Measurements from ENCODE around the gene C7orf25. TPM values are rescaled to one million over a fixed set of nuclear protein-coding genes. Genes with fewer than 3 reads are reported as not detected.

C7orf25 gene
- 4.2 TPM for total RNA-seq
- long read RNA-seq, transcript C7orf25-201 (2 exons, 2,451 nt) = major isoform, 8 of 9 reads
- long read RNA-seq, partial matches to known transcripts = 0 of 9 reads
- long read RNA-seq, other reads (novel, unspliced or antisense) = 0 of 9 reads

DNA sequence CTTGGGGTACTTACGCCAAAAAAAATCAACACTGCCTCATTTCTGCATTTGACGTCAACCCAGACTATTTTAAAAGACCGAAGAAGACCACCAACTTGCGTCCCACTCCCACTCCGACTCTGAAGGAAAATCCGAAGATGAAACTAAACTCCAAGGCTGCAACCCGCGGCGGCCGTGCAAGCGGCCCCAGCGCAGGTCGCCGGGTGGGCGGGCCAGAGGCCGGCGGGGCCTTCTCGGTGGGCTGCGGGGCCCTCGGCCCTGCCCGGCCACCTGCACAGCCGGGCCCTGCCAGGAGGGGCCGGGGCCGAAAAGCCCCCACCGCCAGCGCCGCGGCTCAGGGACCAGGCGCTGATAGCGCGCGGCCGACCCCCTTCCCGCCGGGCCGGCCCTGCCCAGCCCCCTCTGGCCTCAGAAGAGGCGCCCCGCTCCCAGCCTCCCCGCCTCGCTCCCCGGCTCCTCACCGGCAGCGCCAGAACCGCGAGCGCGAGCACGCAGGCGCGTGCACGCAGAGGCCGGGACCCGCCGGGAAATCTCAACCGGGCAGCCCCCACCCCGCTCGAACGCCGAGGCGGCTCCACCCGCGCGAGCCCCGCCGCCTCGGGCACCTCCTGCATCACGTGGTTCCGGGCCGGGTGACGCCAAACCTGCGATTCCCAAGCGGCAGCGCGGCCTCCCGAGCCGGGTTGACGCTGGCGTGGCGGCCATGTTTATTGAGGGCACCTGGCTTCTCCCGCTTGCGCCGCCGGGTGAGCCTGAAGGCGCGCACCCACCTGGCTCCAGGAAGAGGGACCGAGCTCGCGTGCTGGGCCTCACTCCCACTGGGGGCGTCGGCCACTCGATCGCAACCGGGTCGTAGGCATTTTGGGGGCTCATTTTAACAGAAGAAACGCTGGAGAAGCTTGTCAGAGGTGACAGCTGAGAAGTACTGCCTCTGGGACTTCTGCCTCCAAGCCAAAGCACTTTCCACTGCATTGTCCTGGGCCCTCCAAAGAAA is at the start of gene C7orf25:
C7orf25 (minus strand) TSS at position 617 of the 994 bp plus-strand sequence. CDS start 1,170 bp downstream, outside the sequence.
- intact Hi-C loops (cut with DNase I) = loop anchor here (2.0 kb wide), 1 partner anchor 21 kb away; the partner anchor contains the start of genes MRPL32 and PSMA2
- DNase-seq (ENCODE audit: missing footprints) = peak; percentile 98
- peak; percentile 99 for ATAC-seq

DNA sequence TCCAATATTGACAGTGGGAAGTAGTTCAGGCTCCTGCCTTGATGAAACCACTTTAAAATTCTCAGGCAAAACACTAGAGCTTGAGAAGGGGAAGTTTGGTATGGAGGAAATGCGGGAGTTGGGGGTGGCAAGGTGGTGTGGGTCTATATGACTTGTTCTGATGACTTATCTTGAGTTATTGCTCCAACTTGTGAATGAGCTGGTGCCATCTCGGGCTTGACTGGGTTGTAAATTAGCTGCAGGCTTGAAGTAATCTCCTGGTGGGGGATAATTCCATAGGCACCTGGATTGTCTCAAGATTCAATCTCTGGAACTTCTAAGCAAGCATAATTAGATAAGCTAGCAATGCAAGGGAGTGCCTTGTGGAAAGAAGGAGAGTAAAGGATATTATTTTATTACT is 49.3 kb upstream of the C7orf25 start:
- no peak for DNase-seq (ENCODE audit: missing footprints)
- intact Hi-C loops (cut with DNase I) = no loop called here
- ATAC-seq = no peak

DNA sequence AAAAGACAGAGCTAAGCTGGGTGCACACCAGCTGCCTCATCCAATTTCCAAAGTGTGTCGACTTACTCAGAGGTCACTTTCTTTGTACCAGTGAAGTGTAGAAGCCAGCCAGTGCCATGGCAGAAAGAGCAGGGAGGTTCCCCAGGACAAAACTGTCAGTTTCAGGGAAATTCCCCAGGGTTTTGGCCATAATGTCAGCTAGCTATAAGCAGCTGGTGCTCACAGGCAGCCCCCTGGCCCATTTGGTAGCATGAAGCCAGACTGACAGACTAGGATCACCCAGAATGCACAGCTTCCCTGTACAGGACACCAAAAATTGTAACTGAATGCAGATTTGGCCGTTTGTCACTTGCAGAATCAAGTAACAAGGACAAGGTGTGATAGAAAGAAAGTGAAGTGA is 48.9 kb upstream of the C7orf25 start:
- DNase-seq (ENCODE audit: missing footprints) (no peak), ATAC-seq (no peak)
- intact Hi-C loops (cut with DNase I) = no loop called here

DNA sequence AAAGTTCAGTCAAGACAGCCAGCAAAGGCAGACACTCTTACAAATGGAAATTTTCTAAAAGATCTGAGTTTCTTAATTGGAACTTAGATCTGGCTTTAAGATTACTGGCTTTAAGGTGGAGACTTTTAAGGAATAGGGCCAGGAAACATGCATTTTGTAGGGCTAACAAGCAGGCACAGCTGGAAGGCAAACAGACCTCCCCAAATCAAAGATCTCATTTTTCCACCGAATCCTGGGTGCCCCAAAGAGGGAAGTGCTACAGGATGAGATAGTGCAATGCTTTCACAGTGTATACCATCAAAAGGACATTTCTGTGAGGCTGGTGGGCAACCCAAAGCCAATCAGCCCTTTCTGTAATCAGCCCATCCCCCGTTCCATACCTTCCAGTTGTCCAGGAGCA is 47.7 kb upstream of the C7orf25 start:
- DNase-seq (ENCODE audit: missing footprints) (no peak), ATAC-seq (no peak)
- intact Hi-C loops (cut with DNase I) = no loop called here

DNA sequence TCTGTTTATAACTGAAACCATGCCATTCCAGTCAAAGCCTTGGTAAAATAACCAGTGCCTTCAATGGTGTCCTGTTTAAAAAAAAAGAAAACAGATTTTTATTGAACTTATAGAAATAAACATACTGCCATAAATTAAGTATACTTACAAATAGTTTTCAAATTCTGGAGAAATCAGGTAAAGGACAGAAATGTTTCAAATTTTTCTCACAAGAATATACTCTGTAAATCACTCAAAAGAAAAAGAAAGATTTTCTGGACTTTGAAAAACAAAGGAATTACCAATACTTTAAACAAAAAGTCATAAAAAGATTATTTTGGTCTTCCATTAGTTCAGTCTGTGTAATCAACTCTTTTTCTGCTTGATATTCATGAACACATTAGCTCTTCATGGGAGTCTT is 44.2 kb upstream of the C7orf25 start:
- no peak for DNase-seq (ENCODE audit: missing footprints)
- ATAC-seq = no peak
- intact Hi-C loops (cut with DNase I) = no loop called here

DNA sequence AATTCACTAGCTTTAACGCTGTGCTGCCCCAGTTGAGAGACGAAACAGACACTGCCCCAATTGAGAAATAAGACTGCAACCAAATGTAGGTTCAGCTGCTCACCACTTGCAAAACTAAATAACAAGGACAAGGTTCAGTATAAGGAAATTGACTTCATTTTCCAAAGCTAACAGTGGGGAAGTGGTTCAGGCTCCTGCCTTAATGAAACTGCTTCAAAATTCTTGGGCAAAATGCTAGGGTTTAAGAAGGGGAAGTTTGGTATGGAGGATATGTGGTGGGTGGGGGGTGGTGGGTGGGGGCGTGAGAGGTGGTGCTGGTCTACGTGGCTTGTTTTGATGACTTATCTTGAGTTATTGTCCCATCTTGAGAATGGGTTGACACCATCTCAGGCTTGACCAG is 42.1 kb upstream of the C7orf25 start:
- ATAC-seq = no peak
- intact Hi-C loops (cut with DNase I) = no loop called here
- DNase-seq (ENCODE audit: missing footprints) = no peak

DNA sequence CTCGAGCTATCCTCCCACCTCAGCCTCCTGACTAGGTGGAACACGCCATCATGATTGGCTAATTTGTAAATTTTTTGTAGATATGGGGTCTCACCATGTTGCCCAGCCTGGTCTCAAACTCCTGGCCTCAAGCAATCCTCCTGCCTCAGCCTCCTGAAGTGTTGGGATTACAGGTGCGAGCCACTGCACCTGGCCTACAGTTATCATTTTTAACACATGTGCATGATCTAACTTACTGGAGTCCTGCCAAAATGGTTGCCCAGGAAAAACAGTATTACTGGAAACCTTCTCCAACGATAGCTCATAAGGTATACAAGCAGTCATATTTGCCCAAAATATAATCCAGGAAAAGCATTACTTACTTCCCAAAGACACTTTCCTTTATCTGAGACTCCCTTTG is 40.5 kb upstream of the C7orf25 start:
- DNase-seq (ENCODE audit: missing footprints) = no peak
- no peak for ATAC-seq
- intact Hi-C loops (cut with DNase I) = no loop called here

DNA sequence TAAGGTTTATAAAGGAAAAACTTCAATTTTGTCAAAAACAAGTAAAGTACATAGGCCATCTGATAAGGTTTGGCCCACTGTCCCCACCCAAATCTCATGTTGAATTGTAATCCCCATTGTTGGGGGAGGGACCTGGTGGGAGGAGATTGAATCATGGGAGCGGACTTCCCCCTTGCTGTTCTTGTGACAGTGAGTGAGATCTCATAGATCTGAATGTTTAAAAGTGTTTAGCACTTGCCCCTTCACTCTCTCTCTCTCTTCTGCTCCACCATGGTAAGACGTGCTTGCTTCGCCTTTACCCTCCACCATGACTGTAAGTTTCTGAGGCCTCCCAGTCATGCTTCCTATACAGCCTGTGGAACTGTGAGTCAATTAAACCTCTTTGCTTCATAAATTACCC is 38.5 kb upstream of the C7orf25 start:
- no peak for ATAC-seq
- intact Hi-C loops (cut with DNase I) = no loop called here
- no peak for DNase-seq (ENCODE audit: missing footprints)

DNA sequence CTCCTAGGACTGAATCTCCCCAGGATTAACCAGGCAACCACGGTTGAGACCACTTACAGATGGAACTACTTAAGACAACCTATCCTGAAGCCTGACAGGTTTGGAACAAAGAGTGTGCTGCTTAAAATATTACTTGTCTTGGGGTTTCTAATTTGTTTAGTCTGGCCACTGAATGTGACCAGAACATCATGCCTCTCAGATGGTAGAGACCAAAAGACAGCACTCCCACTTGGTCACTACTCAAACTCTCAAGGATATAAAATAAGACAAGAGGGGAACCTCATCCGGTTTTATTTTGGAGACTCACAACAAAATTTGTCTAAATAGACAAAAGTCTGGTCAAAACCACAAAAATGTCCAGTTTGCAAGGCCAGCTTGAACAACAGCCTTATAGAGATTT is 35.7 kb upstream of the C7orf25 start:
- no peak for DNase-seq (ENCODE audit: missing footprints)
- intact Hi-C loops (cut with DNase I) = no loop called here
- ATAC-seq = no peak

DNA sequence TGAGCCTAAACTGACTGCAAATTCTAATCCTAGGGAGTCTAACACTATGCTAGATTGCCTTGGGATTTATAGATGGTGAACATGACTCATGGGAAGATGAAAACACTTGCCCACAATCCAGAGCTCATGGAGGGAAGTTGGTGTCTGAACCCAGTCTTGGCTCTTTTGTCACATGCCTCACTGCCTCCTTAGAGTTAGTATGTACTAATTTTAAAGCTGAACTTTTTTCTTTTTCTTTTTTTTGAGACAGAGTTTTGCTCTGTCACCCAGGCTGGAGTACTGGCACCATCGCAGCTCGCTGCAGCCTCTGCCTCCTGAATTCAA is 34.7 kb upstream of the C7orf25 start:
- DNase-seq (ENCODE audit: missing footprints) (no peak), ATAC-seq (no peak)
- intact Hi-C loops (cut with DNase I) = no loop called here

DNA sequence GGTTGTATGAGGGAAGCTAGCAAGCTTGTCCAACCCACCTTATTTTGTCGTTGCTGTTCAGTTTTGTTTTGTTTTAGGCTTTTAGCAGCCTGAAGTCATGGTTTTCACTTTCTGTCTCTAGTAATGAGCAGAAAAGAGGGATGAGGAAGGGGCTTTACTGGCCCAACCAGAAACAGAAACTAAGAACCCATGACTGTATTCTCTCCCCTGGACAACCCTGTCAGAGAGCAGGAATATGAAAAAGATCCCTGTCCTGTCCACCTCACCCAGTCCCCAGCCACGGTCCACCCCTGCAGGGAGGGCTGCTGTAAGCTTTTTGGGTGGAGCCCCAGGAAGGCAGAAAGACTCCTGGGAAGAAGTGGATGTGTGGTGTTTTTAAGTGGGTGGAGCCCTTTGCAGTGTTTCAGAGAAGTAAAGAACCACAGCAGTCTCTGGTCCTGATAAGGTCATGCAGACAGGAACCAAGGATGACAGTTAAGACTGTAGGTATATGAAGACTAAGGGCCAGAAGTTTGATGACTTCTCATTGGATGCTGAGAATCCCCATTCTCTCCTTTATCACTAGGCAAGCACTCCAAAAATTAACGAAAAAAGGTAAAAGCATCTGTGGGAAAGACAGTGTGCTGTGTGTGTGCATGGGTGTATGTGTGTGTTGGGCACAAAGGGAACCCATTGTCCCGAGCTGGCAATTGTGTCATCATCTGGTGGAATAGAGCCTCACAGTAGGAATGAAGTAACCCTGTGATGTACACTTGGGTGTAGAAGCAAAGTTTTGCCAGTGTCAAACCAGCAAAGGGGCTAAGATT is 34.2 kb upstream of the C7orf25 start:
- intact Hi-C loops (cut with DNase I) = no loop called here
- ATAC-seq (no peak), DNase-seq (ENCODE audit: missing footprints) (no peak)

DNA sequence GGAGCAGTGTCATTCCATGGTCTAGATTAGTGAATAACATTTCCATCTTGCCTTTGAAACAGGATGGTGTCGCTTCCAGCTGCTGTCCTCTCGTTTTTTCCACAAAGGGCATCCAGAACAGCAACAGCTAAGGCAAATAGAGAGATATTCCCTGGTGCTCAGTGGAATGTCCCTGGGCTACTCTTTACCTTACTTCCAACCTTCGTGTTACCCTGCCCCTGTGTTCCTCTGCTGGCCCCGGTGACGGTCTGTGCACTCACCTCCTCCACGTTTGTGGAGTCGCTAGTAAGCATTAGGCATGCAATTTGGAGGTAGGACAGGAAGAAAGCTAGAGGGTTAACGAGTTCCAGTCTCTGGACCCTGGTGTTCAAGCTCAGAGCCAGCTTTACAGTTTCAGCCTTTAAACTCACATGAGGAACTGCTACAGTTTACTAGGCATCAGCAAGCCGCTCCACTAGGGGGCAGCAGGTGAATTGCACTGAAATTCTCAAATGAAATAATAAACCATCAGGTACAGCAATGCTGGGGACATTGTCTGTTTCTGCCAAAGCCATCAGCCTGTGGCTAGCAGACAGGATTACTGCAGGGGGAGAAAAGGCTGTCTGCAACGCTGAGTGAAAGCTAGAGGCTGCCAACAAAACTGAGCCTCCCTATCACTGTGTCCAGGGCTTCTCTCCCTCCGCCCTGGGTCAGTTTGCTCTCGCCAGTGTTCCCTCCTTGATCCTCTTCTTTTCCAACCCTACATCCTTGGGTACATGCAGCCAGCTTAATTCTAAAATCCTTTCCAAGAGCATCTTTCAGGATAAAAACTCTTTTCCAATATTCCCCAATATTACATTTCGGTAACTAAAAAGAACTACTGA is 29.3 kb upstream of the C7orf25 start:
- peak; percentile 78 for DNase-seq (ENCODE audit: missing footprints)
- ATAC-seq = peak; percentile 70
- intact Hi-C loops (cut with DNase I) = loop anchor here (1.0 to 5.0 kb wide), 2 partner anchors 166 to 320 kb away; no protein-coding TSS in a partner anchor

DNA sequence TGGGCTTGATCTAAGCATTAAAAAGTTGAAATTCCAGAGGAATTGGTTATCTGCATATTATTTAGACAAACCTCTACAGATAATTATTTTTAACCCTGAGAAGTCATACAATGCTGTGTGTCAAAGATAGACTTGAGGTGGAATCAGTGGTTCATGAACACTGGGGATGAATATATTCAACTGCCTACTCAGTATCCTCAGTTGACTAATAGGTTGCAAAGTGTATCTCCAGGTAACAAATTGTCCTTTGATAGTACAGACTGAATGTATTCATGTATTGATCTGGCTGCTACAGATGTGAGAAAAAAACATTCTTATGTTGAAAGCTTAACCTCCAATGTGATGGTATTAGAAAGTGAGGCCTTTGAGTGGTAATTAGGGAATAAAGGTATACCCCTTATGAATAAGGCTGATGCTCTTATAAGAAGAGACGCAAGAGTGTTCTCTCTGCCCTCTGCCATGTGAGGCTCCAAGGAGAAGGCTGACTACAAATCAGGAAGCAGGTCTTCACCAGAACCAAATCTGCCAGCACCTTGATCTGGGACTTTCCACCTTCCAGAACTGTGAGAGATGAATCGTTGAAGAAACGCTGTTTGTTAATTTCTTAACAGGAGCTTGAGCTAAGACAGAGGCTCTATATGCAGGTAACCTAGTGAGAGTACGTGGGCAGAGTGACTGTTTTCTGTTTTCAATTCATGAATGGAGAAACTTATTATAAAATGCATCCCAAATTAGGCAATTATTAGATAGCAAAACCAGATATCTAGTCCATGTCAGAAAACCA is 27.8 kb upstream of the C7orf25 start:
- DNase-seq (ENCODE audit: missing footprints) (no peak), ATAC-seq (no peak)
- intact Hi-C loops (cut with DNase I) = loop anchor here (5.0 kb wide), 1 partner anchor 168 kb away; no protein-coding TSS in a partner anchor

DNA sequence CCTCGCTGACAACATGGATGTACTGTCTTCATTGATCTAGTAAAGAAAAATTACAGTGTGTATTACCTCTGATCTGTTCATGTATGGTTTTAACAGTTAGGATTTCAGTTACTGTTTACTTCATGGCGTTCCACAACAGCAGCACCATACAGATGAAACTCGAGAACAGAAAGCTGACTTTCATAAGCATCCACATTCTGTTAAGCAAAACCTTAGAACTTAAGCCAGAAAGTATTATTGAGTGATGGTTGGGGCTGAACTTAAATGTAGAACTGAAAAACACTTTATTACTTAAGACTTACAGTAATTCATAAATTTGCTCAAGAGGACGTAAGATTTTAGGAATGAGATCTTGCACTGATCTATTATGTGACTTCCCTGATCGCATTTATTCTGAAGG is 24.0 kb upstream of the C7orf25 start:
- ATAC-seq (no peak), DNase-seq (ENCODE audit: missing footprints) (no peak)
- intact Hi-C loops (cut with DNase I) = no loop called here

DNA sequence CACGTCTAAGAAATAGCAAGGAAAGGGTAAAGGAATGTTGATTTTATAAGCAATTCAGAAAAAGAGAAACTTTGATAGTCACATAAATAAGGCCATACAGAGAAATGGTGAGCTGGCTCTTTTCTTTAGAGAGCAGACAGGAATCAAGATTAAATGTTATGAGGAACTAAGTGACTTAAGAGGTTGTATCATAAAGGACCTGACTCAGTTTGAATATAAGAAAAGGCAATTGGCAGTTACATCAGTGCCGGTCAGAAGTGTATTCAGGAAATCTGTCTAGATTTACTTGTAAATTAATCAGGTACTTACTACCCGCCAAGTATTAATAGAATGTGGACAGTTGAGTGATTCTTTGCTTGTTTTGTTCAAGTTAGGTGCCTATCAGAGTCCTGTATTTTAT is 22.4 kb upstream of the C7orf25 start:
- DNase-seq (ENCODE audit: missing footprints) = no peak
- no peak for ATAC-seq
- intact Hi-C loops (cut with DNase I) = no loop called here

DNA sequence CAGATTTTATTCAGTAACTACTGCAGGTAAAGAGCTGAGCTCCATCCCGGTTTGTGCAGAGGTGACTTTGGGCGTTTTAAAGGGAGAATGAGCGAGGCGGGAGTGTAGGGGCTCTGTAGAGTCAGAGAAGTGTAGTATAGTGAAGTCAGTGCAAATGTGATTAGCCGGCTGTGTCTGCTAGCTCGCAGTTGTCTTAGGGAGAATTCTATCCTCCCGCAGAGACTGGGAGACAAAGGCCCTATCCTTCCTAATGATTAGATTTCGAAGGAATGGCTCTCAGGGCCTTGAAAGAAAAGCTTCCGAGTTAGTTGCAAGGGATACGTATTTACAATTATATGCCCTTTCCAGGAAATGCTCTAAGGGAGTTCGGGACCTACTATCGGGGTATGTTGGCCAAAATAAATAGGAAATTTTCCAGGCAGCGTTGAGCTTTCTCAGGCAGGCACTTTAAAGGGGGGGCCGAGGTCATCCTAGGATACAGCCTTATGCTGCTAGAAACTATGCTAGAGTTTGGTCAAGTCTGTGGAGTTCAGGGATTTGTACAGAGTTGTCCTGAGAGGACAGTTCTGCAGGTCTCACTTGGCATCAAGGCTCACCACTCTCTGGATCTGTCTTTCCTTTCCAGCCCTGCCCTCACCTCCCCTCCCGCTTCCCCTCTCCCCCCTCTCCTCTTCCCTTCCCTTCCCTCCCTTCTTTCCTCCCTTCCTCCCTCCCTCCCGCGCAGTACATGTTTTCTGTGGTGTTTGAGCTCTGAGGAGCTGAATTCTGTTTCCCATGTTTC is 21.1 kb upstream of the C7orf25 start:
- intact Hi-C loops (cut with DNase I) = loop anchor here (2.0 kb wide), 1 partner anchor 20 kb away; the partner anchor contains the start of gene C7orf25
- ATAC-seq = peak; percentile 33
- no peak for DNase-seq (ENCODE audit: missing footprints)
